K562 (cell line): ENCODE measurements around the gene PSMB11. TPM values are rescaled to one million over a fixed set of nuclear protein-coding genes. Genes with fewer than 3 reads are reported as not detected.

Experiments used
- ATAC-seq: fragments of 200-7000 bp; cut with Tn5 transposase; 3 replicates; pipeline ENCODE4 v1.9.1; 2020; ENCODE audit warnings: moderate library complexity
- BruUV-seq: library from RNA; stranded (reverse); fragments of 400-500 nt; replicated peaks from 2 replicates; lab custom pipeline; 2021; lab: Mats Ljungman, UMichigan
- CTCF ChIA-PET: fragments of 300-600 bp; formaldehyde crosslinking; extraction: SDS; loops from one replicate; lab custom pipeline; 2021; ENCODE audit warnings: low intra/inter-chr PET ratio; lab: Yijun Ruan, JAX
- POLR2A ChIA-PET: fragments of 300-600, 350-650 bp; sonication (Branson Sonifier 250); formaldehyde crosslinking; extraction: SDS; loops from one replicate; lab custom pipeline; 2021; ENCODE audit warnings: antibody characterized with exemption, inconsistent platforms; lab: Yijun Ruan, JAX
- DNase-seq, 4 experiments: peaks; one replicate each; pipeline versions ENCODE4 v3.0.0 to v3.0.0-alpha.2; 2011 to 2018; ENCODE audit warnings: low spot score in 3 of 4, mixed read lengths in 3 of 4; ENCODE audit errors: extremely low read depth in 1 of 4
- FAIRE-seq: peaks from 2 replicates; lab custom pipeline; 2011; peaks lifted over from hg19 to GRCh38; lab: Jason Lieb, UNC
- H2AFZ ChIP-seq: 2 replicates; pipeline ENCODE4 v1.6.0; 2011; ENCODE audit warnings: low read depth, low read length, control low read depth, inconsistent platforms
- H3K27ac ChIP-seq: fragments of 200-600 bp; 3 replicates; pipeline ENCODE4 v1.8.0; 2011; ENCODE audit warnings: low read depth, mild to moderate bottlenecking, control low read depth, inconsistent platforms, low read length, moderate library complexity, mixed read lengths; ENCODE audit errors: extremely low read depth
- H3K27me3 ChIP-seq, 2 experiments: fragments of 300-600 bp in 1 of 2; 2 replicates in 1 of 2; 3 replicates in 1 of 2; pipeline versions ENCODE4 v1.6.0 to v1.8.0; 2011; ENCODE audit warnings: inconsistent platforms in 2 of 2, low read length in 2 of 2, mild to moderate bottlenecking in 1 of 2, mixed read lengths in 1 of 2, moderate library complexity in 1 of 2; ENCODE audit not compliant: control insufficient read depth in 2 of 2, insufficient read depth in 2 of 2
- H3K36me3 ChIP-seq: fragments of 300-600 bp; 3 replicates; pipeline ENCODE4 v1.8.0; 2011; ENCODE audit warnings: mild to moderate bottlenecking, low read length, inconsistent platforms; ENCODE audit not compliant: control insufficient read depth, insufficient read depth
- H3K4me1 ChIP-seq, 2 experiments: fragments of 200-600 bp in 1 of 2; replicated peaks in 1 of 2; 2 replicates in 1 of 2; 3 replicates in 1 of 2; pipeline versions ENCODE4 v1.5.1 to v1.8.0; 2011; ENCODE audit warnings: inconsistent platforms in 2 of 2, low read length in 2 of 2, mild to moderate bottlenecking in 1 of 2, mixed read lengths in 1 of 2, moderate library complexity in 1 of 2; ENCODE audit not compliant: control insufficient read depth in 2 of 2, insufficient read depth in 2 of 2
- H3K4me2 ChIP-seq: 2 replicates; pipeline ENCODE4 v1.6.1; 2011; ENCODE audit warnings: low read length, control low read depth, inconsistent platforms, mixed read lengths; ENCODE audit not compliant: insufficient read depth
- H3K4me3 ChIP-seq: fragments of 200-600 bp; sonication (generic), shearing (Covaris generic); 2 replicates; pipeline ENCODE4 v1.5.1; 2016; ENCODE audit warnings: control low read depth, inconsistent platforms
- H3K79me2 ChIP-seq: fragments of 200-600 bp; 3 replicates; pipeline ENCODE4 v1.8.0; 2011; ENCODE audit warnings: low read length, inconsistent platforms; ENCODE audit not compliant: control insufficient read depth, insufficient read depth
- H3K9ac ChIP-seq, 2 experiments: 2 replicates each; pipeline versions ENCODE4 v1.6.0 to v1.6.1; 2011; ENCODE audit warnings: low read depth in 2 of 2, low read length in 2 of 2, control low read depth in 1 of 2, inconsistent platforms in 1 of 2, mild to moderate bottlenecking in 1 of 2, mixed read lengths in 1 of 2; ENCODE audit not compliant: insufficient read depth in 1 of 2
- H3K9me1 ChIP-seq: one replicate; pipeline ENCODE4 v1.6.0; 2011; ENCODE audit warnings: inconsistent platforms, mild to moderate bottlenecking, low read length, moderate library complexity; ENCODE audit not compliant: control insufficient read depth, insufficient read depth
- H3K9me3 ChIP-seq: replicated peaks from 2 replicates; pipeline ENCODE4 v1.5.1; 2011; ENCODE audit warnings: low read depth, low read length, inconsistent platforms; ENCODE audit not compliant: control insufficient read depth, insufficient read depth
- H4K20me1 ChIP-seq: replicated peaks from 2 replicates; pipeline ENCODE4 v1.6.1; 2011; ENCODE audit warnings: low read length, inconsistent platforms, mixed read lengths; ENCODE audit not compliant: control insufficient read depth, insufficient read depth
- ARID2 ChIP-seq: fragments of 450-650 bp; IDR thresholded peaks from 2 replicates; pipeline ENCODE4 v1.6.1; 2017; ENCODE audit warnings: antibody characterized with exemption, mild to moderate bottlenecking
- CAMTA2 ChIP-seq: fragments of 250-450 bp; sonication (Bioruptor Pico); conservative IDR thresholded peaks from 2 replicates; pipeline ENCODE4 v1.5.1; 2022
- CXXC5 ChIP-seq: fragments of 250-450 bp; sonication (Bioruptor Pico); IDR thresholded peaks from 2 replicates; pipeline ENCODE4 v1.8.0; 2022; ENCODE audit warnings: inconsistent platforms, mild to moderate bottlenecking, moderate library complexity
- HLTF ChIP-seq: fragments of 450-650 bp; IDR thresholded peaks from 2 replicates; pipeline ENCODE4 v1.6.1; 2016
- NFIX ChIP-seq: fragments of 250-450 bp; sonication (Bioruptor Pico); IDR thresholded peaks from 2 replicates; pipeline ENCODE4 v1.4.0; 2020; ENCODE audit warnings: low read depth, mild to moderate bottlenecking, moderate library complexity
- NR3C1 ChIP-seq: sonication (generic); formaldehyde crosslinking; IDR thresholded peaks from 2 replicates; pipeline ENCODE4 v1.8.1; 2022; ENCODE audit warnings: missing genetic modification reagents
- PHF20 ChIP-seq: fragments of 450-650 bp; IDR thresholded peaks from 2 replicates; pipeline ENCODE4 v1.6.1; 2018; ENCODE audit not compliant: partially characterized antibody
- SAFB ChIP-seq: fragments of 200-400 bp; formaldehyde crosslinking; IDR thresholded peaks from 2 replicates; pipeline ENCODE4 v1.6.1; 2017; ENCODE audit warnings: low read depth, low read length, borderline replicate concordance
- XRCC3 ChIP-seq: fragments of 450-650 bp; IDR thresholded peaks from 2 replicates; pipeline ENCODE4 v1.6.1; 2017; ENCODE audit warnings: mild to moderate bottlenecking, moderate library complexity
- ZC3H11A ChIP-seq: IDR thresholded peaks from 2 replicates; pipeline ENCODE4 v1.6.1; 2012; ENCODE audit warnings: low read depth, low read length, improper control_type of control experiment
- WGBS: fragments of 100-300 bp; shearing (Covaris generic); methylation state at CpG from one replicate; pipeline ENCODE4 v1.1.6; 2016; ENCODE audit warnings: low coverage, mixed read lengths; ENCODE audit not compliant: insufficient coverage; ENCODE audit errors: missing lambda C conversion rate; 5-methylcytosine and 5-hydroxymethylcytosine counted together
- in situ Hi-C: fragments of 300-500 bp; cut with MboI; formaldehyde crosslinking; loops from 4 replicates; pipeline ENCODE4 v1.15.0; 2018; ENCODE audit warnings: inconsistent platforms, mixed read lengths
- intact Hi-C: fragments of 100-400 bp; cut with micrococcal nuclease; formaldehyde crosslinking; loops from 2 replicates; pipeline ENCODE4 v1.14.2; 2022
- polyA plus RNA-seq, 8 experiments: library from polyadenylated mRNA; depleted of rRNA in 4 of 8; stranded (reverse) in 5 of 8; unstranded in 3 of 8; fragments of >200 nt; fragmentation: Nextera tagmentation in 2 of 8; fragmentation: Illumina TruSeq in 1 of 8; extraction: Ambion mirVana in 2 of 8; extraction: Trizol in 1 of 8; gene quantifications; 2 replicates each; pipeline versions ENCODE4 v1.2.1 to v1.2.3, GENCODE V29; 2011 to 2014; ENCODE audit warnings: inconsistent platforms in 1 of 8, missing spikeins in 1 of 8
- total RNA-seq, 7 experiments: library from RNA; depleted of rRNA in 6 of 7; stranded (reverse); fragments of >200 nt in 6 of 7; fragmentation: Illumina TruSeq in 2 of 7; extraction: Trizol in 2 of 7; gene quantifications; 2 replicates each; pipeline versions ENCODE4 v1.2.1 to v1.2.3, GENCODE V29; 2011 to 2021; ENCODE audit warnings: low replicate concordance in 1 of 7
- TF ChIP-seq, protein P1 (sequence below): fragments of 450-650 bp; IDR thresholded peaks from 2 replicates; pipeline ENCODE4 v1.6.1; 2017; ENCODE audit warnings: antibody characterized with exemption, mild to moderate bottlenecking
- TF ChIP-seq, protein P2 (sequence below): sonication (generic); formaldehyde crosslinking; IDR thresholded peaks from 2 replicates; pipeline ENCODE4 v1.8.1; 2022; ENCODE audit warnings: missing genetic modification reagents
- TF ChIP-seq, protein P3 (sequence below): sonication (generic); formaldehyde crosslinking; IDR thresholded peaks from 2 replicates; pipeline ENCODE4 v1.8.0; 2022; ENCODE audit warnings: missing genetic modification reagents, mild to moderate bottlenecking, borderline replicate concordance

The PSMB11 gene
- total and polyA plus RNA-seq, 9 of the 15 experiments (the other 6 are each of a cell fraction or from before 2014, with no cell fraction given): not detected

DNA sequence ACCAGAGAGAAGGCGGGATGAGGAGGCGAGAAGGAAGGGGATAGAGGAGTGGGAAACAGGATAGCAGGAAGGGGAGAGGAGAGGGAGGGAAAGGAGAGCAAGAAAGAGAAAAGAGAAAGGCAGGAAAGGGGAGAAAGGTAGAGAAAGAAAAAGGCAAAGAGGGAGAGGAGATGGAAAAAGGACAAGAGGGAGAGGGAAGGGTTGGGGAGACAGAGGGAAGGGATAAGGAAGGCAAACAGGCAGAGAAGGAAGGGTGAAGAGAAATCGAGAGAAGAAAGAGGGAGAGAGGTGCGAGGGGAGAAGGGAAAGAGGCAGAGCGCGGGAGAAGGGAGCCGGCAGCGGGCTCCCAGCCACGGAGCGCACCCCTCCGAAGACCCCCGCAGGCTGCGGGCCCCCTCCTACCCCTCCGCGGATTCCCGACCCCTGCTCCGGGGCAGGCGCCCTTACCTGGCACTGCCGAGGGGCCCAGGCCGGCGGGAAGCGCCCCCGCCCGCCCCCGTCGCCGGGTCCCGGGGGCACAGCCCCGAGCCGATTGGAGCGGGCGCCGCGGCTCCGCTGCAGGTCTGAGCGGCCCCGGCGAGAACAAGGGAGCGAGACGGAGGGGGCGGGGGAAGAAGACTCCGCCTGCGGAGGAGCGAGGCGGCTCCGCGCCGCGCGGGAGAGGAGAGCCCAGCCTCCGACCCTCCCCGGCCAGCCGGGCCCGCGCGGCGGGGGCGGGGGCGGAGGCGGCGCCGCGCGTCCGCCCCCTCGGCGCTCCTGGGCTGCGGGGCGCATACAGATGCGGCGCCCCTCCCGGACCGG, 15.1 kb downstream of the PSMB11 start, which contains the start of gene CDH24:
TSS of gene CDH24 (minus strand) at position 565 of the 801 bp plus-strand sequence. CDS start 1,787 bp downstream, outside the sequence.
- CTCF ChIA-PET: interaction anchor here (1.0 to 9.2 kb wide), 6 partner anchors 12 to 83 kb away, joined by 4 to 141 read pairs (median 18); partner anchors contain the start of gene AJUBA
- H3K27me3 ChIP-seq: no peaks in the 10 kb centered on the region
- H2AFZ ChIP-seq: peak within 1 kb of the TSS; percentile 82
- peak; percentile 83 for ATAC-seq
- H3K27ac ChIP-seq: peak within 1 kb of the TSS; percentile 64
- H3K4me3 ChIP-seq: peak within 1 kb of the TSS; percentile 69
- peak within 1 kb of the TSS; percentile 74 for H3K4me2 ChIP-seq
- POLR2A ChIA-PET: interaction anchor here (0.6 to 2.9 kb wide), 21 partner anchors 11 to 261 kb away, joined by 3 to 23 read pairs (median 4); partner anchors contain the start of genes ACIN1, AJUBA, C14orf119 and PRMT5
- H4K20me1 ChIP-seq: 0 out of 2 replicates have a peak, but pooled peaks cover 2% of the 10 kb centered on the region
- intact Hi-C loops (loop anchor here (1.0 kb wide), 2 partner anchors 52 to 63 kb away; no protein-coding TSS in a partner anchor), in situ Hi-C loops (no loop called here)
- peaks cover 33% of the 10 kb centered on the region for H3K36me3 ChIP-seq
- 0% methylated on average over 16 of the region's 73 CpGs for whole genome bisulfite sequencing
- DNase-seq: peak; percentile 88 to 90 (median 89)
- H3K9me3 ChIP-seq: no peaks in the 10 kb centered on the region
- H3K4me1 ChIP-seq: peaks cover 11 to 48% of the 10 kb centered on the region in 2 experiments
- H3K9me1 ChIP-seq: no peaks in the 10 kb centered on the region
- FAIRE-seq: peak; percentile 6
- peak within 1 kb of the TSS; percentile 63 to 91 for H3K9ac ChIP-seq
- BruUV-seq: no TSS peak
- H3K79me2 ChIP-seq: no peaks in the 10 kb centered on the region; the same call in 2 of the 3 replicates
- TF ChIP-seq NR3C1 (CRISPR knock-in tag) (no peak), NFIX (no peak), CAMTA2 (CRISPR knock-in tag) (no peak), HLTF (no peak; the same call in none of the 2 replicates), PHF20 (no peak), XRCC3 (no peak), ARID2 (peak; percentile 45; the same call in 1 of the 2 replicates), ZC3H11A (no peak), CXXC5 (CRISPR knock-in tag) (peak; percentile 84), SAFB (no peak)
- TF ChIP-seq, protein P1, sequence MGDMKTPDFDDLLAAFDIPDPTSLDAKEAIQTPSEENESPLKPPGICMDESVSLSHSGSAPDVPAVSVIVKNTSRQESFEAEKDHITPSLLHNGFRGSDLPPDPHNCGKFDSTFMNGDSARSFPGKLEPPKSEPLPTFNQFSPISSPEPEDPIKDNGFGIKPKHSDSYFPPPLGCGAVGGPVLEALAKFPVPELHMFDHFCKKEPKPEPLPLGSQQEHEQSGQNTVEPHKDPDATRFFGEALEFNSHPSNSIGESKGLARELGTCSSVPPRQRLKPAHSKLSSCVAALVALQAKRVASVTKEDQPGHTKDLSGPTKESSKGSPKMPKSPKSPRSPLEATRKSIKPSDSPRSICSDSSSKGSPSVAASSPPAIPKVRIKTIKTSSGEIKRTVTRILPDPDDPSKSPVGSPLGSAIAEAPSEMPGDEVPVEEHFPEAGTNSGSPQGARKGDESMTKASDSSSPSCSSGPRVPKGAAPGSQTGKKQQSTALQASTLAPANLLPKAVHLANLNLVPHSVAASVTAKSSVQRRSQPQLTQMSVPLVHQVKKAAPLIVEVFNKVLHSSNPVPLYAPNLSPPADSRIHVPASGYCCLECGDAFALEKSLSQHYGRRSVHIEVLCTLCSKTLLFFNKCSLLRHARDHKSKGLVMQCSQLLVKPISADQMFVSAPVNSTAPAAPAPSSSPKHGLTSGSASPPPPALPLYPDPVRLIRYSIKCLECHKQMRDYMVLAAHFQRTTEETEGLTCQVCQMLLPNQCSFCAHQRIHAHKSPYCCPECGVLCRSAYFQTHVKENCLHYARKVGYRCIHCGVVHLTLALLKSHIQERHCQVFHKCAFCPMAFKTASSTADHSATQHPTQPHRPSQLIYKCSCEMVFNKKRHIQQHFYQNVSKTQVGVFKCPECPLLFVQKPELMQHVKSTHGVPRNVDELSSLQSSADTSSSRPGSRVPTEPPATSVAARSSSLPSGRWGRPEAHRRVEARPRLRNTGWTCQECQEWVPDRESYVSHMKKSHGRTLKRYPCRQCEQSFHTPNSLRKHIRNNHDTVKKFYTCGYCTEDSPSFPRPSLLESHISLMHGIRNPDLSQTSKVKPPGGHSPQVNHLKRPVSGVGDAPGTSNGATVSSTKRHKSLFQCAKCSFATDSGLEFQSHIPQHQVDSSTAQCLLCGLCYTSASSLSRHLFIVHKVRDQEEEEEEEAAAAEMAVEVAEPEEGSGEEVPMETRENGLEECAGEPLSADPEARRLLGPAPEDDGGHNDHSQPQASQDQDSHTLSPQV: no peak
- TF ChIP-seq, protein P2, sequence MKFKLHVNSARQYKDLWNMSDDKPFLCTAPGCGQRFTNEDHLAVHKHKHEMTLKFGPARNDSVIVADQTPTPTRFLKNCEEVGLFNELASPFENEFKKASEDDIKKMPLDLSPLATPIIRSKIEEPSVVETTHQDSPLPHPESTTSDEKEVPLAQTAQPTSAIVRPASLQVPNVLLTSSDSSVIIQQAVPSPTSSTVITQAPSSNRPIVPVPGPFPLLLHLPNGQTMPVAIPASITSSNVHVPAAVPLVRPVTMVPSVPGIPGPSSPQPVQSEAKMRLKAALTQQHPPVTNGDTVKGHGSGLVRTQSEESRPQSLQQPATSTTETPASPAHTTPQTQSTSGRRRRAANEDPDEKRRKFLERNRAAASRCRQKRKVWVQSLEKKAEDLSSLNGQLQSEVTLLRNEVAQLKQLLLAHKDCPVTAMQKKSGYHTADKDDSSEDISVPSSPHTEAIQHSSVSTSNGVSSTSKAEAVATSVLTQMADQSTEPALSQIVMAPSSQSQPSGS (CRISPR knock-in tag): no peak
- TF ChIP-seq, protein P3, sequence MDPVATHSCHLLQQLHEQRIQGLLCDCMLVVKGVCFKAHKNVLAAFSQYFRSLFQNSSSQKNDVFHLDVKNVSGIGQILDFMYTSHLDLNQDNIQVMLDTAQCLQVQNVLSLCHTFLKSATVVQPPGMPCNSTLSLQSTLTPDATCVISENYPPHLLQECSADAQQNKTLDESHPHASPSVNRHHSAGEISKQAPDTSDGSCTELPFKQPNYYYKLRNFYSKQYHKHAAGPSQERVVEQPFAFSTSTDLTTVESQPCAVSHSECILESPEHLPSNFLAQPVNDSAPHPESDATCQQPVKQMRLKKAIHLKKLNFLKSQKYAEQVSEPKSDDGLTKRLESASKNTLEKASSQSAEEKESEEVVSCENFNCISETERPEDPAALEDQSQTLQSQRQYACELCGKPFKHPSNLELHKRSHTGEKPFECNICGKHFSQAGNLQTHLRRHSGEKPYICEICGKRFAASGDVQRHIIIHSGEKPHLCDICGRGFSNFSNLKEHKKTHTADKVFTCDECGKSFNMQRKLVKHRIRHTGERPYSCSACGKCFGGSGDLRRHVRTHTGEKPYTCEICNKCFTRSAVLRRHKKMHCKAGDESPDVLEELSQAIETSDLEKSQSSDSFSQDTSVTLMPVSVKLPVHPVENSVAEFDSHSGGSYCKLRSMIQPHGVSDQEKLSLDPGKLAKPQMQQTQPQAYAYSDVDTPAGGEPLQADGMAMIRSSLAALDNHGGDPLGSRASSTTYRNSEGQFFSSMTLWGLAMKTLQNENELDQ (CRISPR knock-in tag): no peak
